HG03469 (cell line): Measurements from ENCODE around the gene TRIM37.
"Not testable (repeated sequence)": the region's sequence is repeated elsewhere in the genome, so short reads cannot be mapped to it uniquely, and the experiment has no call there.

ENCODE experiments used
- ATAC-seq: cut with Tn5 transposase; IDR thresholded peaks from one replicate; pipeline ENCODE4 v1.9.1; 2021; ENCODE audit warnings: mild to moderate bottlenecking, moderate library complexity, moderate number of reproducible peaks; ENCODE audit not compliant: unreplicated experiment

Gene TRIM37

GRCh38 chr17:58954358-58954757 is 152.3 kb downstream of the TRIM37 start:
- ATAC-seq, result not testable (repeated sequence)

- no peak for ATAC-seq
Measured at GRCh38 chr17:58947824-58948223, 158.9 kb downstream of the TRIM37 start.

- ATAC-seq, result no peak
Measured at GRCh38 chr17:58947411-58947810, 159.3 kb downstream of the TRIM37 start.

- no peak for ATAC-seq
Measured at GRCh38 chr17:58944166-58944565, 162.5 kb downstream of the TRIM37 start.

- ATAC-seq, result no peak
Measured at GRCh38 chr17:58936295-58936694, 170.4 kb downstream of the TRIM37 start.

GRCh38 chr17:58932956-58933355 is 173.7 kb downstream of the TRIM37 start:
- no peak for ATAC-seq
